HL-60 (cell line): Measurements from ENCODE around the gene DDX55.

Experiments used
- GABPA ChIP-seq: IDR thresholded peaks from 2 replicates; pipeline ENCODE4 v1.6.1; 2012; ENCODE audit warnings: low read depth
- POLR2AphosphoS5 ChIP-seq: IDR thresholded peaks from 2 replicates; pipeline ENCODE4 v1.6.1; 2012; ENCODE audit warnings: low read depth
- SPI1 ChIP-seq: IDR thresholded peaks from 2 replicates; pipeline ENCODE4 v1.6.1; 2012; ENCODE audit warnings: low read depth, mild to moderate bottlenecking, borderline replicate concordance
- TF ChIP-seq, protein P1 (sequence below): IDR thresholded peaks from one replicate; pipeline ENCODE4 v1.5.1; 2011; ENCODE audit warnings: low read length, control low read depth, inconsistent platforms; ENCODE audit not compliant: insufficient read depth

DNA sequence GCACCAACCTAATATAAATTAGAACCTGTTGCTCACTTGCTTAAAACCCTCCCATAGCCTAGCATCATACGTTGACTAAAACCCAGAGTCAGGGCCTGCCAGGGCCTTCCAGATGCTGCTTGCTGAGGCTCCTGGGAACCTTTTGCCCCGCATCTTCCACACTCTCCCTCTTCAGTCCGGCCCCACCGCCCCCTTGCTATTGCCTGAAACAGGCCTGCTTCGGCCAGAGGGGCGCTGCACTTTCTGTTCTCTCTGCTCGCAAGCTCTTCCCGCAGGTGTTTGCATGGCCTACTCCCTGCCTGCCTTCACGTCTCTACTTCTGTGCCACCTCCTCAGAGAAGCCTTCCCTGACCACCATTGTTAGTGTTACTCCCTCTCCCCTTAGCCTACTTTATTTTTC, 55.3 kb downstream of the DDX55 start:
- TF ChIP-seq POLR2AphosphoS5 (no peak), GABPA (no peak), SPI1 (no peak)
- TF ChIP-seq, protein P1, sequence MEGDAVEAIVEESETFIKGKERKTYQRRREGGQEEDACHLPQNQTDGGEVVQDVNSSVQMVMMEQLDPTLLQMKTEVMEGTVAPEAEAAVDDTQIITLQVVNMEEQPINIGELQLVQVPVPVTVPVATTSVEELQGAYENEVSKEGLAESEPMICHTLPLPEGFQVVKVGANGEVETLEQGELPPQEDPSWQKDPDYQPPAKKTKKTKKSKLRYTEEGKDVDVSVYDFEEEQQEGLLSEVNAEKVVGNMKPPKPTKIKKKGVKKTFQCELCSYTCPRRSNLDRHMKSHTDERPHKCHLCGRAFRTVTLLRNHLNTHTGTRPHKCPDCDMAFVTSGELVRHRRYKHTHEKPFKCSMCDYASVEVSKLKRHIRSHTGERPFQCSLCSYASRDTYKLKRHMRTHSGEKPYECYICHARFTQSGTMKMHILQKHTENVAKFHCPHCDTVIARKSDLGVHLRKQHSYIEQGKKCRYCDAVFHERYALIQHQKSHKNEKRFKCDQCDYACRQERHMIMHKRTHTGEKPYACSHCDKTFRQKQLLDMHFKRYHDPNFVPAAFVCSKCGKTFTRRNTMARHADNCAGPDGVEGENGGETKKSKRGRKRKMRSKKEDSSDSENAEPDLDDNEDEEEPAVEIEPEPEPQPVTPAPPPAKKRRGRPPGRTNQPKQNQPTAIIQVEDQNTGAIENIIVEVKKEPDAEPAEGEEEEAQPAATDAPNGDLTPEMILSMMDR, result no peak
